ENCODE data around the gene WDR33. TPM values are rescaled to one million over a fixed set of nuclear protein-coding genes. Genes with fewer than 3 reads are reported as not detected.

WDR33 gene
- total RNA-seq, 1 donor from 2014 or later: 93.0 TPM

- ChIA-PET CTCF (no interaction called here), POLR2A (interaction anchor here (0.8 kb wide), 1 partner anchor 15 kb away, joined by 3 read pairs; no protein-coding TSS in a partner anchor)
- no peak for DNase-seq
- H3K9me3 Mint-ChIP-seq: no peaks in the 10 kb centered on the region
- ATAC-seq (ENCODE audit: low read depth): no peak
- TF ChIP-seq CTCF (IDR thresholded peaks at IDR 0.05): no peak
- no peaks in the 10 kb centered on the region for H3K4me1 Mint-ChIP-seq
- no peak overlapping the region for H3K4me3 Mint-ChIP-seq
- intact Hi-C loops (cut with micrococcal nuclease): no loop called here
- H3K27ac Mint-ChIP-seq: no peak overlapping the region
- peaks cover 29% of the 10 kb centered on the region for H3K36me3 Mint-ChIP-seq (ENCODE audit: low read depth)
- no peaks in the 10 kb centered on the region for H3K27me3 Mint-ChIP-seq
Measured at GRCh38 chr2:127733816-127734537, 77.0 kb downstream of the WDR33 start.

DNA sequence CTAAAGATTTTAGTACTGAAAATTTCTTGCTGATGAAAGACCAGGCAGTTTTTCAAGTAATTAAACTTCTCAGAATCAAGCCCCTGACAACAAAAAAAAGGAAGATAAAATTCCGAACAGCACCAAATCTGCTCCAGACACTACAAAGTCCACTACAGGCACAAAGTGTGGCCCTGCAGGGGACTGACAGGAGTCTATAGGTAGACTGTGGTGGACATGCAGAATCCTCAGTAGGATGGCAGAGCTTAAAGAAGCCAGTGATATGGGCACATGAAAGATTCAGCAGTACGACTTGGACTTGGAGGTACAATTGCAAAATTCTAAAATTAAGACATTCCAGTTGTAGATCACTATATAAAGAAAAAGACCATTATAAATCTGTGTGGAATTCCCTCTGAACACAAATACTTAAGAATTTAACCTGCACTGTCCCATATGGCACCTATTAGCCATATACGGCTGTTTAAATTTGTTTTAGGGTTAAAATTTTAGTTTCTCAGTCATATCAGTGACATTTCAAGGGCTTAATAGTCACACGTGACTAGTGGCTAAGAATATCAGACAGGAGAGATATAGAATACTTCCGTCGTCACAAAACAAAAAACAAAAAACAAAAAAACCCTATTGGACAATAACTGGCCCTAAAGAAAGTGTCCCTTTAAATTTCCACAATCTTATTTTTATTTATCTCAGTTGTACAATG lies 77.7 kb downstream of the WDR33 start:
- no peak for TF ChIP-seq CTCF (IDR thresholded peaks at IDR 0.05)
- no peak overlapping the region for H3K4me3 Mint-ChIP-seq
- H3K4me1 Mint-ChIP-seq: no peaks in the 10 kb centered on the region
- DNase-seq: no peak
- intact Hi-C loops (cut with micrococcal nuclease): no loop called here
- H3K9me3 Mint-ChIP-seq: no peaks in the 10 kb centered on the region
- peaks cover 25% of the 10 kb centered on the region for H3K36me3 Mint-ChIP-seq (ENCODE audit: low read depth)
- ATAC-seq (ENCODE audit: low read depth): no peak
- ChIA-PET POLR2A (no interaction called here), CTCF (no interaction called here)
- H3K27me3 Mint-ChIP-seq: no peaks in the 10 kb centered on the region
- no peak overlapping the region for H3K27ac Mint-ChIP-seq

GRCh38 chr2:127726158-127726880 lies 84.7 kb downstream of the WDR33 start:
- intact Hi-C loops (cut with micrococcal nuclease): no loop called here
- Mint-ChIP-seq H3K36me3 (ENCODE audit: low read depth) (peaks cover 42% of the 10 kb centered on the region), H3K9me3 (no peaks in the 10 kb centered on the region), H3K4me3 (no peak overlapping the region), H3K27me3 (no peaks in the 10 kb centered on the region), H3K4me1 (no peaks in the 10 kb centered on the region), H3K27ac (no peak overlapping the region)
- POLR2A ChIA-PET: no interaction called here
- DNase-seq: no peak
- TF ChIP-seq CTCF (IDR thresholded peaks at IDR 0.05): no peak
- ATAC-seq (ENCODE audit: low read depth): no peak
- CTCF ChIA-PET: no interaction called here

DNA sequence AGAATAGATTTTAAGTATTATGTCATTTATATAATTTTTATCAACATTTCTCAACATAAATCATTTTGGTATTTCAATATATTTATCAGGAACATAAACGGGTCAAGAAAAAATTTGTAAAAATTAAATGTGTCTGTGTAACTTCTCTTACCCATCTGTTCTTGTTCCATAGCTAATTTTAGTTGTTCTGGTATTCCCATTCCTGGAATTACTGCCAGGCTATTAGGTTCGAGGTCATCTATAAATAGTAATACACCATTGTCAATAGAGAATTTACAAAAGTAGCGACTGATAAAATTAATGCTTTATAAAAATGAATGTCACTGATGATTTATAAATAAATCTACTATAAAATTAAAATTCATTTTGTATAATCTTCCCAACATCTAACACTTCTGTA lies 88.2 kb downstream of the WDR33 start:
- CTCF ChIA-PET: no interaction called here
- Mint-ChIP-seq H3K9me3 (no peaks in the 10 kb centered on the region), H3K27me3 (no peaks in the 10 kb centered on the region), H3K4me1 (no peaks in the 10 kb centered on the region), H3K27ac (no peak overlapping the region), H3K4me3 (no peak overlapping the region), H3K36me3 (ENCODE audit: low read depth) (peaks cover 68% of the 10 kb centered on the region)
- intact Hi-C loops (cut with micrococcal nuclease): no loop called here
- ATAC-seq (ENCODE audit: low read depth): no peak
- POLR2A ChIA-PET: no interaction called here
- DNase-seq: no peak
- no peak for TF ChIP-seq CTCF (IDR thresholded peaks at IDR 0.05)

- no peak overlapping the region for H3K4me3 Mint-ChIP-seq
- ATAC-seq (ENCODE audit: low read depth) (no peak), DNase-seq (no peak)
- ChIA-PET POLR2A (no interaction called here), CTCF (no interaction called here)
- no peak for TF ChIP-seq CTCF (IDR thresholded peaks at IDR 0.05)
- intact Hi-C loops (cut with micrococcal nuclease): no loop called here
- no peak overlapping the region for H3K27ac Mint-ChIP-seq
- H3K36me3 Mint-ChIP-seq (ENCODE audit: low read depth): peaks cover 68% of the 10 kb centered on the region
- no peaks in the 10 kb centered on the region for H3K9me3 Mint-ChIP-seq
- H3K27me3 Mint-ChIP-seq: no peaks in the 10 kb centered on the region
- no peaks in the 10 kb centered on the region for H3K4me1 Mint-ChIP-seq
Measured at GRCh38 chr2:127721978-127722355, 89.0 kb downstream of the WDR33 start.
